Measurements from ENCODE around the gene FRMD1. TPM values are rescaled to one million over a fixed set of nuclear protein-coding genes. Genes with fewer than 3 reads are reported as not detected.

Gene FRMD1
- total and polyA plus RNA-seq, 8 donors = 0.02 to 0.15 TPM; not detected in 6

GRCh38 chr6:168025831-168026710, 52.9 kb downstream of the FRMD1 start:
- no peak overlapping the region for H3K27ac ChIP-seq
- no peaks in the 10 kb centered on the region for H3K4me1 ChIP-seq
- no peaks in the 10 kb centered on the region for H3K9me3 ChIP-seq
- H3K36me3 ChIP-seq = no peaks in the 10 kb centered on the region
- no peak for TF ChIP-seq CTCF (IDR thresholded peaks at IDR 0.05)
- FAIRE-seq (no peak), DNase-seq (peak in 1 of 6 donors; percentile 3), ATAC-seq (no peak)
- H3K4me3 ChIP-seq = no peak overlapping the region
- intact Hi-C loops (cut with DNase I) = no loop called here
- 81 to 90% methylated on average over 20 of the region's 20 CpGs for WGBS, 2 donors
- H3K27me3 ChIP-seq = no peaks in the 10 kb centered on the region

GRCh38 chr6:168024951-168025510, 54.0 kb downstream of the FRMD1 start:
- Histone ChIP-seq H3K27ac (no peak overlapping the region), H3K36me3 (no peaks in the 10 kb centered on the region), H3K9me3 (no peaks in the 10 kb centered on the region), H3K4me3 (no peak overlapping the region), H3K27me3 (no peaks in the 10 kb centered on the region), H3K4me1 (no peaks in the 10 kb centered on the region)
- no peak for TF ChIP-seq CTCF (IDR thresholded peaks at IDR 0.05)
- no peak for ATAC-seq
- WGBS, 2 donors = 83 to 88% methylated on average over 18 of the region's 18 CpGs
- no peak for FAIRE-seq
- peak in 1 of 6 donors; percentile 5 for DNase-seq
- intact Hi-C loops (cut with DNase I) = no loop called here

- 72% methylated on average over 7 of the region's 7 CpGs for WGBS, 2 donors
- Histone ChIP-seq H3K27me3 (no peaks in the 10 kb centered on the region), H3K4me1 (no peaks in the 10 kb centered on the region), H3K4me3 (no peak overlapping the region), H3K36me3 (no peaks in the 10 kb centered on the region), H3K9me3 (no peaks in the 10 kb centered on the region), H3K27ac (no peak overlapping the region)
- TF ChIP-seq CTCF (IDR thresholded peaks at IDR 0.05) = no peak
- intact Hi-C loops (cut with DNase I) = no loop called here
- no peak for ATAC-seq
- FAIRE-seq = no peak
- peak in 1 of 6 donors; percentile 3 for DNase-seq
Measured at GRCh38 chr6:168022488-168023321, 56.3 kb downstream of the FRMD1 start.

GRCh38 chr6:168021581-168021980, 57.4 kb downstream of the FRMD1 start:
- ATAC-seq (no peak), DNase-seq (no peak), FAIRE-seq (no peak)
- Histone ChIP-seq H3K36me3 (no peaks in the 10 kb centered on the region), H3K27ac (no peak overlapping the region), H3K27me3 (no peaks in the 10 kb centered on the region), H3K4me1 (no peaks in the 10 kb centered on the region), H3K4me3 (no peak overlapping the region), H3K9me3 (no peaks in the 10 kb centered on the region)
- TF ChIP-seq CTCF (IDR thresholded peaks at IDR 0.05) = no peak
- intact Hi-C loops (cut with DNase I) = no loop called here
- WGBS, 2 donors = 54 to 66% methylated on average over 5 of the region's 5 CpGs

Measured in pancreas (tissue), 10 donors.